Measurements from ENCODE around the gene GPR37.

Gene GPR37

GRCh38 chr7:124712017-124712416 is 53.6 kb downstream of the GPR37 start:
- H3K36me3 ChIP-seq (ENCODE audit: control insufficient read depth in 1 of 2, insufficient read depth in 2 of 2, low read length in 2 of 2): no peaks in the 10 kb centered on the region
- H3K9ac ChIP-seq (ENCODE audit: low read depth in 1 of 2, low read length in 2 of 2): no peak overlapping the region
- no peak overlapping the region for H3K4me3 ChIP-seq (ENCODE audit: low read depth in 1 of 2, low read length in 2 of 2)
- H3K27ac ChIP-seq (ENCODE audit: low read depth, low read length): no peak overlapping the region
- no peaks in the 10 kb centered on the region for H3K27me3 ChIP-seq (ENCODE audit: control insufficient read depth in 1 of 2, insufficient read depth in 2 of 2, low read length in 2 of 2)
- H3K9me3 ChIP-seq (ENCODE audit: control insufficient read depth in 1 of 2, low read length in 2 of 2): peaks cover 0 to 6% of the 10 kb centered on the region in 2 donors
- no peaks in the 10 kb centered on the region for H3K4me1 ChIP-seq (ENCODE audit: control insufficient read depth in 1 of 2, insufficient read depth in 2 of 2, low read length in 2 of 2)

GRCh38 chr7:124702385-124702784 is 63.2 kb downstream of the GPR37 start:
- no peak overlapping the region for H3K9ac ChIP-seq (ENCODE audit: low read depth in 1 of 2, low read length in 2 of 2)

GRCh38 chr7:124701955-124702354 is 63.6 kb downstream of the GPR37 start:
- Histone ChIP-seq H3K9me3 (ENCODE audit: control insufficient read depth in 1 of 2, low read length in 2 of 2) (no peaks in the 10 kb centered on the region), H3K4me1 (ENCODE audit: control insufficient read depth in 1 of 2, insufficient read depth in 2 of 2, low read length in 2 of 2) (no peaks in the 10 kb centered on the region), H3K4me3 (ENCODE audit: low read depth in 1 of 2, low read length in 2 of 2) (no peak overlapping the region), H3K27me3 (ENCODE audit: control insufficient read depth in 1 of 2, insufficient read depth in 2 of 2, low read length in 2 of 2) (no peaks in the 10 kb centered on the region), H3K9ac (ENCODE audit: low read depth in 1 of 2, low read length in 2 of 2) (no peak overlapping the region), H3K27ac (ENCODE audit: low read depth, low read length) (no peak overlapping the region), H3K36me3 (ENCODE audit: control insufficient read depth in 1 of 2, insufficient read depth in 2 of 2, low read length in 2 of 2) (no peaks in the 10 kb centered on the region)

More at GRCh38 chr7:124702385-124702784, 63.2 kb downstream of the GPR37 start:
- H3K27me3 ChIP-seq (ENCODE audit: control insufficient read depth in 1 of 2, insufficient read depth in 2 of 2, low read length in 2 of 2): no peaks in the 10 kb centered on the region
- no peaks in the 10 kb centered on the region for H3K4me1 ChIP-seq (ENCODE audit: control insufficient read depth in 1 of 2, insufficient read depth in 2 of 2, low read length in 2 of 2)
- H3K4me3 ChIP-seq (ENCODE audit: low read depth in 1 of 2, low read length in 2 of 2): no peak overlapping the region
- no peak overlapping the region for H3K27ac ChIP-seq (ENCODE audit: low read depth, low read length)
- no peaks in the 10 kb centered on the region for H3K36me3 ChIP-seq (ENCODE audit: control insufficient read depth in 1 of 2, insufficient read depth in 2 of 2, low read length in 2 of 2)
- no peaks in the 10 kb centered on the region for H3K9me3 ChIP-seq (ENCODE audit: control insufficient read depth in 1 of 2, low read length in 2 of 2)

GRCh38 chr7:124700655-124701054 is 64.9 kb downstream of the GPR37 start:
- Histone ChIP-seq H3K4me1 (ENCODE audit: control insufficient read depth in 1 of 2, insufficient read depth in 2 of 2, low read length in 2 of 2) (no peaks in the 10 kb centered on the region), H3K27ac (ENCODE audit: low read depth, low read length) (no peak overlapping the region), H3K4me3 (ENCODE audit: low read depth in 1 of 2, low read length in 2 of 2) (no peak overlapping the region), H3K9ac (ENCODE audit: low read depth in 1 of 2, low read length in 2 of 2) (no peak overlapping the region), H3K36me3 (ENCODE audit: control insufficient read depth in 1 of 2, insufficient read depth in 2 of 2, low read length in 2 of 2) (no peaks in the 10 kb centered on the region), H3K27me3 (ENCODE audit: control insufficient read depth in 1 of 2, insufficient read depth in 2 of 2, low read length in 2 of 2) (no peaks in the 10 kb centered on the region), H3K9me3 (ENCODE audit: control insufficient read depth in 1 of 2, low read length in 2 of 2) (no peaks in the 10 kb centered on the region)

- Histone ChIP-seq H3K4me3 (ENCODE audit: low read depth in 1 of 2, low read length in 2 of 2) (no peak overlapping the region), H3K4me1 (ENCODE audit: control insufficient read depth in 1 of 2, insufficient read depth in 2 of 2, low read length in 2 of 2) (no peaks in the 10 kb centered on the region), H3K27ac (ENCODE audit: low read depth, low read length) (no peak overlapping the region)
These were observed 66.6 kb downstream of the GPR37 start for GRCh38 chr7:124698964-124699363.

GRCh38 chr7:124697746-124698145 is 67.8 kb downstream of the GPR37 start:
- H3K27me3 ChIP-seq (ENCODE audit: control insufficient read depth in 1 of 2, insufficient read depth in 2 of 2, low read length in 2 of 2): no peaks in the 10 kb centered on the region
- no peak overlapping the region for H3K4me3 ChIP-seq (ENCODE audit: low read depth in 1 of 2, low read length in 2 of 2)
- no peak overlapping the region for H3K27ac ChIP-seq (ENCODE audit: low read depth, low read length)
- no peak overlapping the region for H3K9ac ChIP-seq (ENCODE audit: low read depth in 1 of 2, low read length in 2 of 2)
- no peaks in the 10 kb centered on the region for H3K36me3 ChIP-seq (ENCODE audit: control insufficient read depth in 1 of 2, insufficient read depth in 2 of 2, low read length in 2 of 2)
- H3K4me1 ChIP-seq (ENCODE audit: control insufficient read depth in 1 of 2, insufficient read depth in 2 of 2, low read length in 2 of 2): no peaks in the 10 kb centered on the region
- no peaks in the 10 kb centered on the region for H3K9me3 ChIP-seq (ENCODE audit: control insufficient read depth in 1 of 2, low read length in 2 of 2)

More at GRCh38 chr7:124698964-124699363, 66.6 kb downstream of the GPR37 start:
- Histone ChIP-seq H3K9me3 (ENCODE audit: control insufficient read depth in 1 of 2, low read length in 2 of 2) (no peaks in the 10 kb centered on the region), H3K9ac (ENCODE audit: low read depth in 1 of 2, low read length in 2 of 2) (no peak overlapping the region), H3K27me3 (ENCODE audit: control insufficient read depth in 1 of 2, insufficient read depth in 2 of 2, low read length in 2 of 2) (no peaks in the 10 kb centered on the region), H3K36me3 (ENCODE audit: control insufficient read depth in 1 of 2, insufficient read depth in 2 of 2, low read length in 2 of 2) (no peaks in the 10 kb centered on the region)
